Endothelial cell of umbilical vein (primary cell): Measurements from ENCODE around the gene ATXN10. TPM values are rescaled to one million over a fixed set of nuclear protein-coding genes. Genes with fewer than 3 reads are reported as not detected.

Experiments
- BruUV-seq: library from RNA; stranded (reverse); fragments of 400-500 nt; replicated peaks from 2 replicates; lab custom pipeline; 2021; lab: Mats Ljungman, UMichigan
- CTCF ChIA-PET: fragments of 300-600, 350-600 bp; sonication (Branson Sonifier 250); formaldehyde crosslinking; loops from one replicate; lab custom pipeline; 2021; ENCODE audit warnings: antibody characterized with exemption, inconsistent platforms; lab: Charles Lee
- POLR2A ChIA-PET: fragments of 300-600, 350-600 bp; sonication (Branson Sonifier 250); formaldehyde crosslinking; loops from one replicate; lab custom pipeline; 2021; ENCODE audit warnings: antibody characterized with exemption, inconsistent platforms; lab: Charles Lee
- DNase-seq: peaks from one replicate; pipeline ENCODE4 v3.0.0-alpha.2; 2011; ENCODE audit warnings: low read depth, low spot score
- FAIRE-seq: peaks from 2 replicates; lab custom pipeline; 2011; peaks lifted over from hg19 to GRCh38; lab: Jason Lieb, UNC
- H2AFZ ChIP-seq: 2 replicates; pipeline ENCODE4 v1.6.0; 2012; ENCODE audit warnings: low read depth, low read length, control low read depth, inconsistent platforms
- H3K27ac ChIP-seq: 2 replicates; pipeline ENCODE4 v1.5.1; 2011; ENCODE audit warnings: low read depth, mild to moderate bottlenecking, control low read depth, low read length, moderate library complexity; ENCODE audit not compliant: insufficient read depth
- H3K27me3 ChIP-seq, 2 experiments: 2 replicates each; pipeline versions ENCODE4 v1.6.0 to v1.6.1; 2011; ENCODE audit warnings: low read length in 2 of 2, mixed read lengths in 1 of 2; ENCODE audit not compliant: control insufficient read depth in 2 of 2, insufficient read depth in 2 of 2
- H3K36me3 ChIP-seq, 2 experiments: 2 replicates in 1 of 2; 3 replicates in 1 of 2; pipeline ENCODE4 v1.5.1; 2011; ENCODE audit warnings: low read length in 2 of 2, mild to moderate bottlenecking in 1 of 2, moderate library complexity in 1 of 2; ENCODE audit not compliant: control insufficient read depth in 2 of 2, insufficient read depth in 2 of 2; ENCODE audit errors: extremely low read depth in 1 of 2
- H3K4me1 ChIP-seq: 3 replicates; pipeline ENCODE4 v1.5.1; 2011; ENCODE audit warnings: mild to moderate bottlenecking, low read length; ENCODE audit not compliant: control insufficient read depth, insufficient read depth; ENCODE audit errors: extremely low read depth
- H3K4me2 ChIP-seq: 2 replicates; pipeline ENCODE4 v1.6.1; 2011; ENCODE audit warnings: low read length, control low read depth, mixed read lengths; ENCODE audit not compliant: insufficient read depth
- H3K4me3 ChIP-seq, 3 experiments: fragments of 200-600 bp in 1 of 3; sonication (generic), shearing (Covaris generic) in 1 of 3; replicated peaks in 1 of 3; 2 replicates each; pipeline ENCODE4 v1.5.1; 2011 to 2016; ENCODE audit warnings: control low read depth in 3 of 3, low read length in 3 of 3, mild to moderate bottlenecking in 2 of 3, inconsistent platforms in 1 of 3, low read depth in 1 of 3, moderate library complexity in 1 of 3; ENCODE audit not compliant: insufficient read depth in 1 of 3
- H3K79me2 ChIP-seq: 2 replicates; pipeline ENCODE4 v1.6.0; 2012; ENCODE audit warnings: low read length, inconsistent platforms; ENCODE audit not compliant: control insufficient read depth, insufficient read depth
- H3K9ac ChIP-seq: replicated peaks from 2 replicates; pipeline ENCODE3; 2011; ENCODE audit warnings: low read length, control low read depth; ENCODE audit not compliant: insufficient read depth; ENCODE audit errors: extremely low read depth
- H3K9me1 ChIP-seq: replicated peaks from 3 replicates; pipeline ENCODE4 v1.6.0; 2011; ENCODE audit warnings: mild to moderate bottlenecking, low read length; ENCODE audit not compliant: control insufficient read depth, insufficient read depth; ENCODE audit errors: extremely low read depth
- H3K9me3 ChIP-seq: replicated peaks from 2 replicates; pipeline ENCODE4 v1.5.1; 2012; ENCODE audit warnings: low read length, inconsistent platforms; ENCODE audit not compliant: control insufficient read depth, insufficient read depth
- H4K20me1 ChIP-seq: replicated peaks from 2 replicates; pipeline ENCODE3; 2011; ENCODE audit warnings: mild to moderate bottlenecking, low read length; ENCODE audit not compliant: control insufficient read depth, insufficient read depth; ENCODE audit errors: extremely low read depth
- CTCF ChIP-seq, 2 donors: IDR thresholded peaks; 1 replicate in 1 of 2; 2 replicates in 1 of 2; pipeline ENCODE4 v1.5.1; 2011; ENCODE audit warnings: low read length in 2 of 2, mild to moderate bottlenecking in 2 of 2, moderate library complexity in 2 of 2, control low read depth in 1 of 2, inconsistent platforms in 1 of 2, low read depth in 1 of 2; ENCODE audit not compliant: insufficient read depth in 1 of 2; ENCODE audit errors: extremely low read depth in 1 of 2
- EZH2 ChIP-seq: IDR thresholded peaks from 2 replicates; pipeline ENCODE4 v1.6.1; 2012; ENCODE audit warnings: borderline replicate concordance, low read depth, mild to moderate bottlenecking, moderate library complexity, low read length, inconsistent platforms; ENCODE audit not compliant: severe bottlenecking
- FOS ChIP-seq: IDR thresholded peaks from 2 replicates; pipeline ENCODE4 v1.6.1; 2011; ENCODE audit warnings: mild to moderate bottlenecking, low read length, moderate library complexity, borderline replicate concordance; ENCODE audit not compliant: insufficient read depth
- GATA2 ChIP-seq: IDR thresholded peaks from 2 replicates; pipeline ENCODE4 v1.7.0; 2011; ENCODE audit warnings: low read depth, mild to moderate bottlenecking, moderate library complexity, mixed read lengths, low read length; ENCODE audit not compliant: insufficient read length, insufficient read depth
- JUN ChIP-seq: IDR thresholded peaks from 2 replicates; pipeline ENCODE4 v1.6.1; 2011; ENCODE audit warnings: borderline replicate concordance, low read depth; ENCODE audit not compliant: insufficient read length, insufficient read depth
- MAX ChIP-seq: IDR thresholded peaks from 2 replicates; pipeline ENCODE4 v1.6.1; 2011; ENCODE audit not compliant: insufficient read depth, insufficient read length
- MYC ChIP-seq: IDR thresholded peaks from one replicate; pipeline ENCODE4 v1.6.1; 2011; ENCODE audit warnings: mild to moderate bottlenecking, low read depth, low read length
- POLR2A ChIP-seq: IDR thresholded peaks from 2 replicates; pipeline ENCODE4 v1.6.1; 2012; ENCODE audit warnings: low read depth, mild to moderate bottlenecking, control low read depth, low read length
- POLR2AphosphoS5 ChIP-seq: IDR thresholded peaks from 2 replicates; pipeline ENCODE4 v1.6.1; 2012; ENCODE audit warnings: low read depth, mild to moderate bottlenecking, control low read depth, low read length, moderate library complexity; ENCODE audit not compliant: insufficient read depth
- dilution Hi-C: fragments of 300-500 bp; cut with MboI; formaldehyde crosslinking; loops from one replicate; pipeline ENCODE4 v1.15.0; 2019; ENCODE audit warnings: low sequenced_read_pairs; ENCODE audit not compliant: extremely low pct_ligation_motif_present
- intact Hi-C: fragments of 100-400 bp; cut with micrococcal nuclease; formaldehyde crosslinking; loops from one replicate; pipeline ENCODE4 v1.10.0; 2022
- polyA plus RNA-seq, 4 experiments: library from polyadenylated mRNA; depleted of rRNA in 3 of 4; stranded (reverse) in 3 of 4; unstranded in 1 of 4; fragments of >200 nt; gene quantifications; 2 replicates each; pipeline versions ENCODE4 v1.2.1 to v1.2.3, GENCODE V29; 2011 to 2012; ENCODE audit warnings: missing spikeins in 1 of 4
- total RNA-seq: library from RNA; stranded (reverse); gene quantifications from 2 replicates; pipeline ENCODE4 v1.2.3, GENCODE V29; 2021

Gene ATXN10
- total and polyA plus RNA-seq, 2 donors (not counting 3 experiments of a cell fraction or from before 2014, with no cell fraction given), result 73.2 to 91.9 TPM

GRCh38 chr22:45707605-45708004 is 36.0 kb downstream of the ATXN10 start:
- no peak overlapping the region for H3K4me3 ChIP-seq
- H3K4me1 ChIP-seq, result peaks cover 14% of the 10 kb centered on the region
- no peak overlapping the region for H3K4me2 ChIP-seq
- no peak for TF ChIP-seq MYC
- no peak for TF ChIP-seq FOS
- TF ChIP-seq POLR2AphosphoS5, result no peak
- no peak for TF ChIP-seq CTCF (IDR thresholded peaks at IDR 0.05; ENCODE audit: extremely low read depth in 1 of 2, insufficient read depth in 1 of 2, low read depth in 1 of 2, low read length in 2 of 2)
- TF ChIP-seq MAX, result no peak
- no peak for TF ChIP-seq JUN
- no peak for TF ChIP-seq POLR2A
- TF ChIP-seq EZH2, result no peak
- TF ChIP-seq GATA2, result no peak
- DNase-seq, result no peak
- no peak overlapping the region for H2AFZ ChIP-seq
- no peak overlapping the region for H3K9ac ChIP-seq
- ChIA-PET POLR2A (no interaction called here), CTCF (no interaction called here)
- no peaks in the 10 kb centered on the region for H3K27me3 ChIP-seq
- intact Hi-C loops (no loop called here), dilution Hi-C loops (no loop called here)
- peaks cover 6 to 8% of the 10 kb centered on the region in 2 experiments for H3K36me3 ChIP-seq
- H3K27ac ChIP-seq, result no peak overlapping the region
- H3K9me3 ChIP-seq, result no peaks in the 10 kb centered on the region
- BruUV-seq, result no TSS peak
- peaks cover 12% of the 10 kb centered on the region for H4K20me1 ChIP-seq
- no peak for FAIRE-seq
- H3K79me2 ChIP-seq, result peaks cover 25% of the 10 kb centered on the region
- H3K9me1 ChIP-seq, result no peaks in the 10 kb centered on the region
